DMS114 treated with DMSO at 0.1 percent for 48 hours (cell line): Measurements from ENCODE around the gene ULK3.
A peak's percentile ranks its signal among the peaks of the same experiment; 100 is the strongest.

Experiments
- DNase-seq: peaks from one replicate; lab custom pipeline; 2025; ENCODE audit not compliant: unreplicated experiment; lab: John Stamatoyannopoulos, UW

Gene ULK3

DNA sequence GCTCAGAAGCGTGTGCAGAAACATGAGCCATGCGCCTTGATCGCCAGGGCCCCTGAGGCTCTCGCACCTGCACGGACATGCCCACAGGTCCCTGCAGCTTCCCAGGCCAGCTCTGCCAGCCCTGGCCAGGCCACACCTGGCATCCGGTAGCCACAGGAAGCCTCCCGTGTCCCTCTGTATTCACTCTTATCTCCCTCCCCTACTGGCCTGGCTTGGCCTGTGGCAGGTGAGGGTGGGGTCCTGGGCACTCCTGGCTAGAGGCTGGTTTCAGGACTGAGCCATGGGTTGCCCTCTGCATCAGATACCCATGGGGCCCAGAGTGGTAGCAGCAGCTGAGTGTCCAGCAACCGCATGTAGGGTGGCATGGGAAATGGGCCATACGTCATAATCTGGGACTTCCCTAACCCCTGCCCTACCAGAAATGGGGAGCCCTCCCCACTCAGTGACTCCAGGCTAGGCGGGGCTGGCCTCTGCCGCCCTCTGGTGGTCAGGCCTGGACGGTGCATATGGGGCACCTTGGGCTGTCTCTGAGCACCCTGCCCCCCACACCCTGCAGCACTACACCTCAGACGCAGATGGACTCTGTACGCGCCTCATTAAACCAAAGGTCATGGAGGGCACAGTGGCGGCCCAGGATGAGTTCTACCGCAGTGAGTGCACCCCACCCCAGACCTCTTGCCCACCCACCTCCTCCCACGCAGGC, 42.9 kb downstream of the ULK3 start:
- DNase-seq = no peak

DNA sequence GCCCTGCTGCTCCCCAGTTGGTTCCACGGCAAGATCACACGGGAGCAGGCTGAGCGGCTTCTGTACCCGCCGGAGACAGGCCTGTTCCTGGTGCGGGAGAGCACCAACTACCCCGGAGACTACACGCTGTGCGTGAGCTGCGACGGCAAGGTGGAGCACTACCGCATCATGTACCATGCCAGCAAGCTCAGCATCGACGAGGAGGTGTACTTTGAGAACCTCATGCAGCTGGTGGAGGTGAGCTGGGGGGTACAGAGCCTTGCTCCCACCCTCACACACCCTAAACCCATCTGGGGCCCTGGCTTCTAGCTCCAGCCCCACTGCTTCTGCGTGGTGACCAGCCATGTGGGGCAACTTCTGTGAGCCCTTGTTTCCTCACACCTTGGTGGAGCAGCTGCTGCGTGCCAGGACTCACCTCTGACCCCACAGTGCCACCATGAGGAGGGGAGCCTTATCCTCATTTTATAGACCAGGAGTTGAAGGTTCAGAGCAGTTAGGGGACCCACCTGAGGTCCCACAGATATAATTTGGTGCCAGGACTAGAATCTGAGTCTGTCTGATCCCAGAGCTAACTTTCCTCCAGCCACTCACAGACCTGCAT, 43.6 kb downstream of the ULK3 start:
- no peak for DNase-seq

GRCh38 chr15:74798388-74799254, 44.3 kb downstream of the ULK3 start:
- no peak for DNase-seq

DNA sequence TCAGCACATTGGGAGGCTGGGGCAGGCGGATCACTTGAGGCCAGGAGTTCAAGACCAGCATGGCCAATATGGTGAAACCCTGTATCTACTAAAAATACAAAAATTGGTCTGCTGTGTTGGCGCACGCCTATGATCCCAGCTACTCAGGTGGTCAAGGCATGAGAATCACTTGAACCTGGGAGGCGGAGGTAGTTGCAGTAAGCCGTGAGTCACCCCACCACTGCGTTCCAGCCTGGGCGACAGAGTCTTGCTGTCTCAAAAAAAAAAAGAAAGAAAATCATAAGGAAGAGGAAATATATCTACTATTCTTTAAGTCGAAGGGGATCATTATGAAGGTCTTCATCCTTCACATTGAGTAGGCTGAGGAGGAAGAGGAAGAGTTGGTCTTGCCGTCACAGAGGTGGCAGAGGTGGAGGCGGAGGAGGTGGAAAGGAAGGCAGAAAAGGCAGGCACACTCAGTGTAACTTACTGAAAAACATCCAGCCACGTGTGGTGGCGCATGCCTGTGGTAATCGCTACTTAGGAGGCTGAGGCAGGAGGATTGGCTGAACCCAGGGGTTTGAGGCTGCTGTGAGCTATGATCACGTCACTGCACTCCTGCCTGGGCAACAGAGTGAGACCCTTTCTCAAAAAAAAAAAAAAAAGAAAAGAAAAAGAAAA, 46.9 kb downstream of the ULK3 start:
- DNase-seq = no peak

- DNase-seq = no peak
Measured at GRCh38 chr15:74794970-74795349, 48.0 kb downstream of the ULK3 start.

DNA sequence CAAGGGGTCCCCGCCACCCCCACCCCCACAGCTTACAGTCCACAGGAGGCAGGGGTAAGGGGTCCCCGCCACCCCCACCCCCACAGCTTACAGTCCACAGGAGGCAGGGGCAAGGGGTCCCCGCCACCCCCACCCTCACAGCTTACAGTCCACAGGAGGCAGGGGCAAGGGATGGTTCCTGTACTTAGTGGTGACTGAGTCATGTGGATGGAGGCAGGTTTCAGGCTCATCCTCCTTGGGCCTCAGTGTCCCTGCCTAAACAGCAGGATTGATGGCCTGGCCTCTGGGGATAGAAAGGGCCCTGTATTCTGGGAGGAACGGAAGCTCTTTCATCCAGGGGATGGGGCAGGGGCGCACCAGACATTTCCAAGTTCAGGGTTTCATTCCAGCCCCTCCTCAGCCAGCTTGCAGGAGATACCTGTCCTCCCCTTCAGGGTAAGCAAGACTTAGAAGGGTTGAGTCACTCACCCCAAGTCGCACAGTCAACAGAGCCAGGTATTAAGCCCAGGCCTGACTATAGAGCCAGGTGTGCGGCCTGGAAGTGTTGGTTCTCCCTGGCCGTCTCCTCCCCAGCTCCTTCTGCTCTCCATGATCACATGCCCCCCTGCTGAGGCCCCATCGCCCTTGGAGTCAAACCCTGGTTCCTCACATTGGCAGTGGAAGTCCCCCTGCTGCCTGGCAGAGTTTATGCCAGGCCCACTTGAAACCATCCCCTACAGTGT, 48.5 kb downstream of the ULK3 start:
- DNase-seq = no peak

- no peak for DNase-seq
Measured at GRCh38 chr15:74793135-74794028, 49.6 kb downstream of the ULK3 start.

- DNase-seq = no peak
Measured at GRCh38 chr15:74792227-74793016, 50.5 kb downstream of the ULK3 start.

DNA sequence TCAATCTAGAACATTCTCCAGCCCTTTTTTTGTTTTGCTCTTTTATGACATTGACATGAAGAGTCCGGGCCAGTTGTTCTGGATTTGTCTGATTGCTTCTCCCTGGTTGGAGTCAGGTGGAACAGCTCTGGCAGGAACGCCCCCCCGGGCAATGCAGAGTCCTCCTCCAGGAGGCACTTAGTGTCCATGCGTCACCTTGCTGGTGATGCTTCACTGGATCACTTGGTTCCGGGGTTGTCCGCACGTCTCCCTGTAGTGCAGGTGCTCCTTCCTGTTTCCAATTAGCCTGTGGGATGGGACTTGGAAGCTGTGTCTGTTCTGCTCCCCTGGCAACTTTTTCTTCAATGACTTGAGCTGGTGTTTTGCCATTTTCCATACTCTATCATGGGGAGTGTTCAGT, 51.3 kb downstream of the ULK3 start:
- no peak for DNase-seq

DNA sequence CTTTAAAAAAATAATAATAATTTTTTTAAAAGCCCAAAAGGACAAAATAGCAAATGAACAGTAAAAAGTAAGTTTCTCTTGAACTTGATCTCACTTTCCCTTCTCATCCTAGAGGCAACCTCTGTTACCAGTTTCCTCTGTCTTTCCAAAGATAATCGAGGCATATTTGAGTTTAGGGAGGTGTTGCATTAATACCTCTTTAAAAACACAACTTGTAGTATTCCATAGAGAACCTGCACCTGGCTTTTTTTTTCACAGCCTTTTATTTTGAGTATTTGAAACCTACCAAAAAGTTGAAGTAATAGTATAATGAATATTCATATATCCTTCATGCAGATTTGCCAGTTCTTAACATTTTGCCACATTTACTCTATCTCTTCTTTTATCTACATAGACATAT, 51.9 kb downstream of the ULK3 start:
- no peak for DNase-seq

GRCh38 chr15:74790080-74790916, 52.7 kb downstream of the ULK3 start:
- DNase-seq = no peak

GRCh38 chr15:74789741-74790079, 53.2 kb downstream of the ULK3 start:
- DNase-seq = no peak

DNA sequence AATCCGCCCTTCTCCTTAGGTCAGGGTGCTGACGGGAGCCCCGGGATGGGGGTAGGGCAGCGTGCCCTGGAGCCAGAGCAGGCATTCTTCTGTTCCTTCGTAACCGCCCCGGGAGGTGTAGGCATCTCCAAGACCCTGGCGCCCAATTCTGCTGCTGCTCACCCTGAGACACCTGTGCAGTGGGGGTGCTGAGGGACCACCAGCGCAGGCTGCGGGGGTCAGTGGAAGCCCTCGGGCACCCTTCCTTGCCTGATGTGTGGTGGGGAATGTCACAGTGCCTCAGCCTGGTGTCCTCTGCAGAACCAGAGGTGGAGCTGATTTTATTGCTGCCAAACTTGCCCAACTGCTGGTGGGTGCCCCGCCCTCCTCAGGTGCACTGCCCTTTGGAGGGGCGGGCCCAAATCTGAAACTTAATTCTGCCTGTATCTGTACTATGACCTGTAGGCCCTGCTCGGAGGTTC, 53.8 kb downstream of the ULK3 start:
- no peak for DNase-seq

DNA sequence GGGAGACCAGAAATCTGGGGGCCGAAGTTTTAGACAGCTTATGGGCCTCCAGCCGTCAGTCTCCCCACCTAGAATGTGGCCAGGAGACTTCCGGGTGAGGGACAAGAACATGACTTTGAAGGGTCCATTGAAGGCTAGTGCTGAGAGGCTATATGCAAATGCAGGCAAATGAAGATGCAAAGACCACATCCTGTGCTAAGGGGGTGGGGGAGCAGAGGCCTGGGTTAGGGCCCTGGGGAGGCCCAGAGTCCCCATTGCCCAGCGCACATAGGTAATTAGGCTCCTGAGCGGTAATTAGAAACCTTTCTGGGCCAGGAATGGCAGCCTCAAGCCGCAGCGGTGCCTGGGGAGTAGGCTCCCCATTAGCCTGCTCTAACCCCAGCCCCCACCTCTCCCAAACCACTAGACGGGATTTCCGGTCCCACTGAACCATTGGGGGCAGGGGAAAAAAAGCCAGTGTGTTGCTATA, 54.2 kb downstream of the ULK3 start:
- DNase-seq = no peak

- no peak for DNase-seq
Measured at GRCh38 chr15:74788042-74788682, 54.8 kb downstream of the ULK3 start.

GRCh38 chr15:74787251-74788041, 55.5 kb downstream of the ULK3 start:
- peak; percentile 65 for DNase-seq
